WTC11 (cell line): ENCODE results near the gene IGFBPL1. TPM values are rescaled to one million over a fixed set of nuclear protein-coding genes. Genes with fewer than 3 reads are reported as not detected.
A peak's percentile ranks its signal among the peaks of the same experiment; 100 is the strongest.

Experiments used
- AFF4 ChIP-seq: sonication (generic); formaldehyde crosslinking; IDR thresholded peaks from 2 replicates; pipeline ENCODE4 v1.8.1; 2023; ENCODE audit warnings: mild to moderate bottlenecking, missing genetic modification reagents, borderline replicate concordance
- ATF1 ChIP-seq: sonication (generic); formaldehyde crosslinking; IDR thresholded peaks from 2 replicates; pipeline ENCODE4 v1.8.1; 2023; ENCODE audit warnings: mild to moderate bottlenecking, moderate library complexity, missing genetic modification reagents
- ATF6 ChIP-seq: sonication (generic); formaldehyde crosslinking; IDR thresholded peaks from 2 replicates; pipeline ENCODE4 v1.8.1; 2023; ENCODE audit warnings: mild to moderate bottlenecking, missing genetic modification reagents
- E2F4 ChIP-seq: sonication (generic); formaldehyde crosslinking; IDR thresholded peaks from 2 replicates; pipeline ENCODE4 v1.8.1; 2022; ENCODE audit warnings: low read depth, mild to moderate bottlenecking, moderate library complexity, missing genetic modification reagents, borderline replicate concordance
- GABPB1 ChIP-seq: sonication (generic); formaldehyde crosslinking; IDR thresholded peaks from 2 replicates; pipeline ENCODE4 v1.8.1; 2023; ENCODE audit warnings: mild to moderate bottlenecking, missing genetic modification reagents
- JUN ChIP-seq: sonication (generic); formaldehyde crosslinking; IDR thresholded peaks from 2 replicates; pipeline ENCODE4 v1.8.0; 2023; ENCODE audit warnings: mild to moderate bottlenecking, missing genetic modification reagents
- KAT7 ChIP-seq: sonication (generic); formaldehyde crosslinking; IDR thresholded peaks from 2 replicates; pipeline ENCODE4 v1.8.1; 2023; ENCODE audit warnings: missing genetic modification reagents, mild to moderate bottlenecking, borderline replicate concordance
- NR3C1 ChIP-seq: sonication (generic); formaldehyde crosslinking; conservative IDR thresholded peaks from 2 replicates; pipeline ENCODE4 v1.8.1; 2023; ENCODE audit warnings: low read depth, mild to moderate bottlenecking, missing genetic modification reagents
- PREB ChIP-seq: sonication (generic); formaldehyde crosslinking; IDR thresholded peaks from 2 replicates; pipeline ENCODE4 v1.8.1; 2022; ENCODE audit warnings: mild to moderate bottlenecking, missing genetic modification reagents, moderate library complexity, borderline replicate concordance
- STAT6 ChIP-seq: sonication (generic); formaldehyde crosslinking; conservative IDR thresholded peaks from 2 replicates; pipeline ENCODE4 v1.8.1; 2023; ENCODE audit warnings: mild to moderate bottlenecking, low read depth, missing genetic modification reagents, moderate library complexity
- TEAD1 ChIP-seq: sonication (generic); formaldehyde crosslinking; IDR thresholded peaks from 2 replicates; pipeline ENCODE4 v1.8.0; 2022; ENCODE audit warnings: mild to moderate bottlenecking, missing genetic modification reagents
- USF2 ChIP-seq: sonication (generic); formaldehyde crosslinking; IDR thresholded peaks from 2 replicates; pipeline ENCODE4 v1.8.1; 2023; ENCODE audit warnings: mild to moderate bottlenecking, missing genetic modification reagents, moderate library complexity
- ZNF138 ChIP-seq: sonication (generic); formaldehyde crosslinking; conservative IDR thresholded peaks from 2 replicates; pipeline ENCODE4 v1.8.1; 2022; ENCODE audit warnings: mild to moderate bottlenecking, moderate library complexity, missing genetic modification reagents
- total RNA-seq: library from RNA; stranded (reverse); gene quantifications from 3 replicates; pipeline ENCODE4 v1.2.3, GENCODE V29; 2021
- TF ChIP-seq, protein P1 (sequence below): fragments of 250-450 bp; sonication (Bioruptor Pico); IDR thresholded peaks from 2 replicates; pipeline ENCODE4 v1.9.0; 2021; ENCODE audit warnings: mild to moderate bottlenecking
- TF ChIP-seq, protein P2 (sequence below): sonication (generic); formaldehyde crosslinking; IDR thresholded peaks from 2 replicates; pipeline ENCODE4 v1.8.0; 2022; ENCODE audit warnings: mild to moderate bottlenecking, missing genetic modification reagents
- TF ChIP-seq, protein P3 (sequence below): sonication (generic); formaldehyde crosslinking; IDR thresholded peaks from 2 replicates; pipeline ENCODE4 v1.8.1; 2023; ENCODE audit warnings: mild to moderate bottlenecking, moderate library complexity, missing genetic modification reagents
- TF ChIP-seq, protein P4 (sequence below): sonication (generic); formaldehyde crosslinking; IDR thresholded peaks from 2 replicates; pipeline ENCODE4 v1.8.0; 2022; ENCODE audit warnings: mild to moderate bottlenecking, missing genetic modification reagents

The IGFBPL1 gene
- total RNA-seq, 1 experiment from 2014 or later: 36.7 TPM

DNA sequence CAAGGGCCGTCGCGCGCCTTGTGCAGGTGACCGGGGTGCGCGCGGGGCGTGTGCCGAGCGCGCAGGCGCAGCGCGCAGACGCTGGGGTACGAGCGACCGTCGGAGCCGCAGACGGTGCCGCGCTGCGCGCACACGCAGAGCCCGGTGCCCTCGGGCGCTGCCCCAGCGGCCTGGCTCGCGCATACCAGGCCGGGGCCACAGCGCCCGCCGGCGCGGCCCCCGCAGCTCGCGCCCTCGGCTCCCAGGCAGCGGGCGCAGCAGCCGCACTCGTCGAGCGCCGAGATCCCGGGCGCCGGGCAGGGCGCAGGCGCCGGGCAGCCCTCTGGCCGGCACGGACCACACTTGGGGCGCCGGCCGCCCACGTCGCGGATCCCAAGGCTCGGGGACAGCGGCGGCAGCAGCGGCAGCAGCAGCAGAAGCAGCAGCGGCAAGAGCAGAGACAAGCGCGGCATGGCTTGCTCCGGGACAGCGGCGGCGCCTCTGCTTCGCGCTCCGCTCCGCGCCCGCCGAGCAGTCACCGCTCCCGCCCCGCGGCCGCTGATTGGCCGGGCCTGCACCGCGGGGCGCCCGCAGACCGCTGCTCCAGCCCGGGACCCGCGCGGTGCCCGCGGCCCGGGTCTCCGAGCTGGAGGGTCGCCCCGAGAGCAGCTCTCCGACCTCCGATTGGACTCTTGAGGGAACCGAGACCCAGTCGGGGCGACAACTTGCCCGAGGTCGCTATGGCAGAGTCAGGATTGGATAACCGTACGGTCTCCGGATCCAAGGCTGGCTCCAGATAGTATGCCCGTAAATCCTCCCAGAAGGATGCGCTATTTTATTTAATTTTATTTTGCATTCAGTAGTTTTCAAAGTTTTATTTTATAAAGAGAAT is at the start of gene IGFBPL1 (continued):
- TF ChIP-seq, protein P1, sequence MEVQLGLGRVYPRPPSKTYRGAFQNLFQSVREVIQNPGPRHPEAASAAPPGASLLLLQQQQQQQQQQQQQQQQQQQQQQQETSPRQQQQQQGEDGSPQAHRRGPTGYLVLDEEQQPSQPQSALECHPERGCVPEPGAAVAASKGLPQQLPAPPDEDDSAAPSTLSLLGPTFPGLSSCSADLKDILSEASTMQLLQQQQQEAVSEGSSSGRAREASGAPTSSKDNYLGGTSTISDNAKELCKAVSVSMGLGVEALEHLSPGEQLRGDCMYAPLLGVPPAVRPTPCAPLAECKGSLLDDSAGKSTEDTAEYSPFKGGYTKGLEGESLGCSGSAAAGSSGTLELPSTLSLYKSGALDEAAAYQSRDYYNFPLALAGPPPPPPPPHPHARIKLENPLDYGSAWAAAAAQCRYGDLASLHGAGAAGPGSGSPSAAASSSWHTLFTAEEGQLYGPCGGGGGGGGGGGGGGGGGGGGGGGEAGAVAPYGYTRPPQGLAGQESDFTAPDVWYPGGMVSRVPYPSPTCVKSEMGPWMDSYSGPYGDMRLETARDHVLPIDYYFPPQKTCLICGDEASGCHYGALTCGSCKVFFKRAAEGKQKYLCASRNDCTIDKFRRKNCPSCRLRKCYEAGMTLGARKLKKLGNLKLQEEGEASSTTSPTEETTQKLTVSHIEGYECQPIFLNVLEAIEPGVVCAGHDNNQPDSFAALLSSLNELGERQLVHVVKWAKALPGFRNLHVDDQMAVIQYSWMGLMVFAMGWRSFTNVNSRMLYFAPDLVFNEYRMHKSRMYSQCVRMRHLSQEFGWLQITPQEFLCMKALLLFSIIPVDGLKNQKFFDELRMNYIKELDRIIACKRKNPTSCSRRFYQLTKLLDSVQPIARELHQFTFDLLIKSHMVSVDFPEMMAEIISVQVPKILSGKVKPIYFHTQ (CRISPR knock-in tag): no peak
- no peak for TF ChIP-seq NR3C1 (CRISPR knock-in tag)
- peak; percentile 15; the same call in 1 of the 2 replicates for TF ChIP-seq USF2
- TF ChIP-seq, protein P2, sequence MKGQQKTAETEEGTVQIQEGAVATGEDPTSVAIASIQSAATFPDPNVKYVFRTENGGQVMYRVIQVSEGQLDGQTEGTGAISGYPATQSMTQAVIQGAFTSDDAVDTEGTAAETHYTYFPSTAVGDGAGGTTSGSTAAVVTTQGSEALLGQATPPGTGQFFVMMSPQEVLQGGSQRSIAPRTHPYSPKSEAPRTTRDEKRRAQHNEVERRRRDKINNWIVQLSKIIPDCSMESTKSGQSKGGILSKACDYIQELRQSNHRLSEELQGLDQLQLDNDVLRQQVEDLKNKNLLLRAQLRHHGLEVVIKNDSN: no peak
- no peak for TF ChIP-seq AFF4
- TF ChIP-seq KAT7 (CRISPR knock-in tag): no peak
- TF ChIP-seq, protein P3, sequence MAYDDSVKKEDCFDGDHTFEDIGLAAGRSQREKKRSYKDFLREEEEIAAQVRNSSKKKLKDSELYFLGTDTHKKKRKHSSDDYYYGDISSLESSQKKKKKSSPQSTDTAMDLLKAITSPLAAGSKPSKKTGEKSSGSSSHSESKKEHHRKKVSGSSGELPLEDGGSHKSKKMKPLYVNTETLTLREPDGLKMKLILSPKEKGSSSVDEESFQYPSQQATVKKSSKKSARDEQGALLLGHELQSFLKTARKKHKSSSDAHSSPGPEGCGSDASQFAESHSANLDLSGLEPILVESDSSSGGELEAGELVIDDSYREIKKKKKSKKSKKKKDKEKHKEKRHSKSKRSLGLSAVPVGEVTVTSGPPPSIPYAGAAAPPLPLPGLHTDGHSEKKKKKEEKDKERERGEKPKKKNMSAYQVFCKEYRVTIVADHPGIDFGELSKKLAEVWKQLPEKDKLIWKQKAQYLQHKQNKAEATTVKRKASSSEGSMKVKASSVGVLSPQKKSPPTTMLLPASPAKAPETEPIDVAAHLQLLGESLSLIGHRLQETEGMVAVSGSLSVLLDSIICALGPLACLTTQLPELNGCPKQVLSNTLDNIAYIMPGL: no peak; the same call in 1 of the 2 replicates
- peak; percentile 75; the same call in 1 of the 2 replicates for TF ChIP-seq JUN
- TF ChIP-seq ATF6: no peak
- no peak for TF ChIP-seq STAT6 (CRISPR knock-in tag)
- TF ChIP-seq, protein P4, sequence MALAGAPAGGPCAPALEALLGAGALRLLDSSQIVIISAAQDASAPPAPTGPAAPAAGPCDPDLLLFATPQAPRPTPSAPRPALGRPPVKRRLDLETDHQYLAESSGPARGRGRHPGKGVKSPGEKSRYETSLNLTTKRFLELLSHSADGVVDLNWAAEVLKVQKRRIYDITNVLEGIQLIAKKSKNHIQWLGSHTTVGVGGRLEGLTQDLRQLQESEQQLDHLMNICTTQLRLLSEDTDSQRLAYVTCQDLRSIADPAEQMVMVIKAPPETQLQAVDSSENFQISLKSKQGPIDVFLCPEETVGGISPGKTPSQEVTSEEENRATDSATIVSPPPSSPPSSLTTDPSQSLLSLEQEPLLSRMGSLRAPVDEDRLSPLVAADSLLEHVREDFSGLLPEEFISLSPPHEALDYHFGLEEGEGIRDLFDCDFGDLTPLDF: no peak
- TF ChIP-seq TEAD1: peak; percentile 76; the same call in 1 of the 2 replicates
- TF ChIP-seq ATF1 (CRISPR knock-in tag): no peak
- TF ChIP-seq ZNF138: no peak
- no peak for TF ChIP-seq PREB (CRISPR knock-in tag)
- TF ChIP-seq GABPB1 (CRISPR knock-in tag): no peak
- no peak for TF ChIP-seq E2F4 (CRISPR knock-in tag)
